SH-SY5Y (cell line): ENCODE data around the gene SPG7.

Source experiments
- GATA2 ChIP-seq: IDR thresholded peaks from 2 replicates; pipeline ENCODE4 v1.6.1; 2011; ENCODE audit warnings: mild to moderate bottlenecking, low read depth, low read length
- GATA3 ChIP-seq: IDR thresholded peaks from 2 replicates; pipeline ENCODE4 v1.6.1; 2011; ENCODE audit warnings: low read depth, mild to moderate bottlenecking, low read length, moderate library complexity

DNA sequence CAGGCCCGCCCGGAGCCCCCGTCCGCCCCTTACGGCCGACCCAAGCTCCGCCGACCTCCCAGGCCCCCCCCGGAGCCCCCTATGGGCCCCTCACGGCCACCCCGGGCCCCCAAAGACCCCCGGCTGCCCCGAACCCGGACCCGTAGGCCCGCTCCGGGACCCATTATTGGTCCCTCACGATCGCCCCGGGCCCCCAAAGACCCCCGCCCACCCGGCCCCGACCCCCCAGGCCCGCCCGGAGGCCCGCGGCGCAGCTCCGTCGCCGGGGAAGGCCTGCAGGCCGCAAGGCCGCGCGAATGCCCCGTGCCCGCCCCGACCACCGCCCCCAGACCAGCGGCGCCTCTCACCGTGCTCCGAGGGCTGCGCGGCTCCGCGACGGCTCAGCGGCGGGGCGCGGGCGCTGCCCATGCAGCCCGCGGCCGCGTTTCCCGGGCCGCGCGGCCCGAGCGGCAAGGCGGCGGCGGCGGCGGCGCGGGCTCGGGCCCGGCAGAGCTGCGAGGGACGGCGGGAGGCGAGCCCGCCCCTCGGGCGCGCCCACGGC is 18.2 kb upstream of the SPG7 start:
- TF ChIP-seq GATA3 (no peak), GATA2 (no peak)
